GM20000 (cell line): Measurements from ENCODE around the gene ZNF282.
A peak's percentile ranks its signal among the peaks of the same experiment; 100 is the strongest.
"Not testable (repeated sequence)": the region's sequence is repeated elsewhere in the genome, so short reads cannot be mapped to it uniquely, and the experiment has no call there.

Experiments used
- DNase-seq: peaks from one replicate; pipeline ENCODE4 v3.0.0; 2012; ENCODE audit warnings: low spot score
- TF ChIP-seq, protein P1 (sequence below): IDR thresholded peaks from 2 replicates; pipeline ENCODE4 v1.5.1; 2012; ENCODE audit warnings: mild to moderate bottlenecking, control low read depth; ENCODE audit errors: extremely low read depth, missing control alignments

The ZNF282 gene

DNA sequence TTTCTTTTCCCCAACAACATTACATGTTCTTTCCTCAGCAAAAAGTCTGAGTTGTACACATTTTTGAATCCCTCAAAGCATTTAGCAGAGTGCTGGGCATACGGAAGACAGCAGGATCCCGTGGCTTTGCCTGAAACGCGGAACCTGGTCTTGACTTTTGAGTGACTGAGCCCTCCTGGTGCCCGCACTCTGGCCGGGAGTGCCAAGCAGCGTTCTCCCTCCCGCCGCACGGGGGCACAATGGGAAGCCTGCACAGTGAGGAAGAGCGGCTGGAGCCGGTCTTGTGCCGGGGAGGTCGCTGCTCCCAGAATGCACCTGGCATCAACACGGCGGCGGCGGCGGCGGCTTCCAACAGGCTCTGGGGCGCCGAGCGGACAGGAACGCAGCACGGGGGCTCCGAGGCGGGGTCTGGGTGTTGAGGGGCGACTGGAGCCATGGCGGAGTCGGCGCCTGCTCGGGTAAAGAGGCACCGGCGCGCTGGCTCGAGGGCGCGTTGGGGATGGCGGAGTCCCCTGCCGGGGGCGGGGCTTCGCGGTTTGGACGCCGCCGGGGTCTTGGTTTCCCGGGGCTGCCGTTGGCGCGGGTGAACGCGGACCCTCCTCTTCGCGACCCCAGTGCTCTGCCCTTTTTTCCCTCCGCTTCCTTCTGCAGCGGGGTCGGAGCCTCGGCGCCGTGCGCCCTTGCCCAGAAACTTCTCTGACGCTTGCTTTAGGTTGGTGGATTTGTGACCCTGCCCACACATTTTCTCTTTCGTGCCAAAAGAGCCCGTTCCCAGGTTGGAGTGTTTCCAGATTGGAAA is 44.2 kb downstream of the ZNF282 start, which contains the start of gene ZNF212:
ZNF212 (plus strand) TSS at position 307 of the 799 bp plus-strand sequence; CDS start at position 435, 128 bp downstream.
- TF ChIP-seq, protein P1, sequence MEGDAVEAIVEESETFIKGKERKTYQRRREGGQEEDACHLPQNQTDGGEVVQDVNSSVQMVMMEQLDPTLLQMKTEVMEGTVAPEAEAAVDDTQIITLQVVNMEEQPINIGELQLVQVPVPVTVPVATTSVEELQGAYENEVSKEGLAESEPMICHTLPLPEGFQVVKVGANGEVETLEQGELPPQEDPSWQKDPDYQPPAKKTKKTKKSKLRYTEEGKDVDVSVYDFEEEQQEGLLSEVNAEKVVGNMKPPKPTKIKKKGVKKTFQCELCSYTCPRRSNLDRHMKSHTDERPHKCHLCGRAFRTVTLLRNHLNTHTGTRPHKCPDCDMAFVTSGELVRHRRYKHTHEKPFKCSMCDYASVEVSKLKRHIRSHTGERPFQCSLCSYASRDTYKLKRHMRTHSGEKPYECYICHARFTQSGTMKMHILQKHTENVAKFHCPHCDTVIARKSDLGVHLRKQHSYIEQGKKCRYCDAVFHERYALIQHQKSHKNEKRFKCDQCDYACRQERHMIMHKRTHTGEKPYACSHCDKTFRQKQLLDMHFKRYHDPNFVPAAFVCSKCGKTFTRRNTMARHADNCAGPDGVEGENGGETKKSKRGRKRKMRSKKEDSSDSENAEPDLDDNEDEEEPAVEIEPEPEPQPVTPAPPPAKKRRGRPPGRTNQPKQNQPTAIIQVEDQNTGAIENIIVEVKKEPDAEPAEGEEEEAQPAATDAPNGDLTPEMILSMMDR = peak; percentile 98
- peak; percentile 98 for DNase-seq

DNA sequence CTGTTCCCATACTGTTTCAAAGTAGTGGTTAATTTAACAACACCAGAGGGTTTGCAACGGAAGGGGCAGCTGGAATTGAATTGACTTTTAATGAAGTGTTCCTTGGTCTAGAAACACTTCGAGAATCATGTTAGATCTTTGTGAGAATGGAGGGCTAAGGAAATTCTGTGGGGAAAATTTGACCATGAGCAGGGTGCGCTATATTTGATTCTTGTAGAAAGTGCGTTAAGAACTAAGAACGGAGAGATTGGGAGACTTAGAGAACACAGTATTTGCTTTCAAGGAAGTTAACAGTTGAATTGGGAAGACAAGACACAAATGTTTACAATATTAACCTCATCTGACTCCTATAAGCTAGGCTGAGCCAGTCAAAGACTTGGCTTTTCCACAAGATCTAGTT is 45.3 kb downstream of the ZNF282 start:
- no peak for DNase-seq
- TF ChIP-seq, protein P1 = no peak

DNA sequence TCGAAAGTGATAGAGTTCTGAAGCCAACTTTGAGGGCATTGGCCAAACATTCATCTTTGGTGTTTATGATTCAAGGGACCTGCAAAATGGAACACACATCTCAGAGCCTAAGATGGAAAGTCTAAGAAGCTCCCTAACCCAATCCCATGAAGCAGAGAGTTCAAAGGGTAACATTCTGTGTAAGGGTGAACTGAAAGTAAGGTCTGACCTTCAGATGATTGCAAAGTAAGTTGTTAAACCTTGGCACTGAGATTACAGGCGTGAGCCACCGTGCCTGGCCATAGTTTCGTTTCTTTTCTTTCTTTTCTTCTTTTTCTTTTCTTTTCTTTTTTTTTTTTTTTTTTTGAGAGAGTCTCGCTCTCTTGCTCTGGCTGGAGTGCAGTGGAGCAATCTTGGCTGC is 46.4 kb downstream of the ZNF282 start:
- TF ChIP-seq, protein P1 = no peak
- no peak for DNase-seq

DNA sequence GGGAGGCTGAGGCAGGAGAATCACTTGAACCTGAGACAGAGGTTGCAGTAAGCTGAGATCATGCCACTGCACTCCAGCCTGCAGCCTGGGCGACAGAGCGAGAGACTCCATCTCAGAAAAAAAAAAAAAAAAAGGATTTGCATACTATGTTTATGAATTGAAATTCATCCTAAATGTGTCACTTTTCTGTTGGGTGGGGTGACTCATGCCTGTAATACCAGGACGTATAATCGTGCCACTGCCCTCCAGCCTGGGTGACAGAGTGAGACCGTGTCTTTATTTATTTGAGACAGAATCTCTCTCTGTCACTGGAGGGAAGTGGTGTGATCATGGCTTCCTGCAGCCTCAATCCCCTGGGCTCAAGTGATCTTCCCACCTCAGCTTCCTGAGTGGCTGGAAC is 49.9 kb downstream of the ZNF282 start:
- DNase-seq = no peak
- TF ChIP-seq, protein P1 = no peak

DNA sequence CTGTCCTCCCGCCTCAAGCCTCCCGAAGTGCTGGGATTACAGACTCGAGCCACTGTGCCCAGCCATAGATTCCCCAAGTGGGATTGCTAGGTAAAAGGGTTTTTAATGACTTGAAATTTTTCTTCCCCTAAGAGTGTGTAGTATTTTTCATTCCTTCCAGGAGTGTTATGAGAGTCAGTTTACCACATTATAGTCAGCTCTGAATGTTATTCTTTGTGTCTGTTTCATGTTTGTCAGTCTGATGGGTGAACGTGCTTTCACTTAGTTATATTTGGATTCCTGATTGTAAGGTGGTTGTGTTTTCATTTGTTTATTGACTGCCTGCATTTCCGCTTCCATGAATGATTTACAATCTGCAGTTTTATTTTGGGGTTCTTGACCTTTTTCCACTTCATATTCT is 50.4 kb downstream of the ZNF282 start:
- TF ChIP-seq, protein P1 = no peak
- no peak for DNase-seq

DNA sequence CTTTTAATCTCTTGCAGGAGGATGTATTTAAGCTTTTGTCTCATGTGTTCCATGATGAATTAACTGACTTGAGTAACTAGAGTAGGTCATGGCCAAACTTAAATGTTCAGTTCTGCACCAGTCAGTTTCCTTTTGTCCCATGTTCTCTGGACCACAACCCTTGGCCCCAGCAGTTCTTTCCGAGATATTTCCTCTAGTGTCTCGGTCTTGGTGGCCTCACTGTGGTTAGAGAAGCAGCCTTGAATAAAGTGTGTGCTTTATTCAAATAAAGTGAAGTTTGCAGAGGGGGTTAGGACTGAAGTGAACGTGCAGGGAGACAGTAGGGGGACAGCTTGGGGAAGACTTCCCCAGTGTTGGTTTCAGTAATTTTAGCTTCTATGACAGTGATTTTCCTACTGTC is 53.4 kb downstream of the ZNF282 start:
- TF ChIP-seq, protein P1 = no peak
- DNase-seq = no peak

DNA sequence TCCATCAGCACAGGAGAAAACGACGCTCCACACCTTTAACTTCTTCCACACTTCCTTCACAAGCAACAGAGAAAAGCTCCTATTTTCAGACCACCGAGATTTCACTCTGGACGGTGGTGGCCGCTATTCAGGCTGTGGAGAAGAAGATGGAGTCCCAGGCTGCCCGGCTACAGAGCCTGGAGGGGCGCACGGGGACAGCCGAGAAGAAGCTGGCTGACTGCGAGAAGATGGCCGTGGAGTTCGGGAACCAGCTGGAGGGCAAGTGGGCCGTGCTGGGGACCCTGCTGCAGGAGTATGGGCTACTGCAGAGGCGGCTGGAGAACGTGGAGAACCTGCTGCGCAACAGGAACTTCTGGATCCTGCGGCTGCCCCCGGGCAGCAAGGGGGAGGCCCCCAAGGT is 54.8 kb downstream of the ZNF282 start:
- DNase-seq = not testable (repeated sequence)

DNA sequence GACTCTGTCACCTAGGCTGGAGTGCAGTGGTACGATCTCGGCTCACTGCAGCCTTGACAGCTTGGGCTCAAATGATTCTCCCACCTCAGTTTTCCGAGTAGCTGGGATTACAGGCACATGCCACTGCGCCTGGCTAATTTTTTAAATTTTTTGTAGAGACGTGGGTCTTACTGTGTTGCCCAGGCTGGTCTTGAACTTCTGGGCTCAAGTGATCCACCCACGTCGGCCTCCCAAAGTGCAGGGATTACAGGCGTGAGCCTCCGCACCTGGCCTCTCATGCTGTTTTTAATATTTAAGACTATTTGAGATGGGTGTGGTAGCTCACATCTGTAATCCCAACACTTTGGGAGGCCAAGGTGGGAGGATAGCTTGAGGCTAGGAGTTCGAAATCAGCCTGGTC is 56.2 kb downstream of the ZNF282 start:
- not testable (repeated sequence) for DNase-seq
